Measurements from ENCODE around the gene PCGF6. TPM values are rescaled to one million over a fixed set of nuclear protein-coding genes. Genes with fewer than 3 reads are reported as not detected.
A peak's percentile ranks its signal among the peaks of the same experiment; 100 is the strongest.

PCGF6 gene
- 1 to 10 TPM; 5.1 to 8.1 (median 7.1) TPM for total RNA-seq
- total RNA-seq (2013), result 10.7 TPM

- WGBS (ENCODE audit: insufficient coverage), result under 1% methylated on average over 82 of the region's 82 CpGs
- Mint-ChIP-seq H3K4me1 (peaks cover 0 to 5% of the 10 kb centered on the region in 2 donors), H3K4me3 (peak within 1 kb of the TSS; percentile 89), H3K27ac (peak within 1 kb of the TSS; percentile 69 to 91), H3K36me3 (no peaks in the 10 kb centered on the region), H3K27me3 (ENCODE audit: low read depth in 2 of 2) (no peaks in the 10 kb centered on the region), H3K9me3 (no peaks in the 10 kb centered on the region)
- Histone ChIP-seq H3K9me3 (ENCODE audit: control insufficient read depth, insufficient read depth, low read length) (no peaks in the 10 kb centered on the region), H3K4me1 (ENCODE audit: control insufficient read depth, insufficient read depth, low read length) (peaks cover 10% of the 10 kb centered on the region), H3K27me3 (ENCODE audit: control insufficient read depth, insufficient read depth, low read length) (no peaks in the 10 kb centered on the region), H3K36me3 (ENCODE audit: control insufficient read depth, insufficient read depth, low read length) (peaks cover 14% of the 10 kb centered on the region), H3K4me3 (ENCODE audit: low read length) (peak within 1 kb of the TSS; percentile 70), H3K27ac (ENCODE audit: low read length) (peak within 1 kb of the TSS; percentile 49)
- peak; percentile 67 to 82 for DNase-seq
- no peak for TF ChIP-seq CTCF (IDR thresholded peaks at IDR 0.05)
- peak; percentile 81 to 88 (median 84) for ATAC-seq
- intact Hi-C loops (cut with micrococcal nuclease), result loop anchor here (2.0 kb wide), 1 partner anchor 16 kb away; the partner anchor contains the start of gene TAF5
Measured at GRCh38 chr10:103350517-103351260, at the start of gene PCGF6. PCGF6 (minus strand) TSS chr10:103351140; CDS start chr10:103351066, 74 bp downstream.

- Mint-ChIP-seq H3K27me3 (ENCODE audit: low read depth in 2 of 2) (no peaks in the 10 kb centered on the region), H3K36me3 (no peaks in the 10 kb centered on the region), H3K4me1 (peaks cover 43 to 45% of the 10 kb centered on the region in 2 donors), H3K4me3 (peak overlapping the region; percentile 99), H3K27ac (peak overlapping the region; percentile 96 to 98), H3K9me3 (no peaks in the 10 kb centered on the region)
- Histone ChIP-seq H3K9me3 (ENCODE audit: control insufficient read depth, insufficient read depth, low read length) (no peaks in the 10 kb centered on the region), H3K4me3 (ENCODE audit: low read length) (peak overlapping the region; percentile 82), H3K27me3 (ENCODE audit: control insufficient read depth, insufficient read depth, low read length) (no peaks in the 10 kb centered on the region), H3K27ac (ENCODE audit: low read length) (no peak overlapping the region), H3K4me1 (ENCODE audit: control insufficient read depth, insufficient read depth, low read length) (peaks cover 20% of the 10 kb centered on the region), H3K36me3 (ENCODE audit: control insufficient read depth, insufficient read depth, low read length) (peaks cover 20% of the 10 kb centered on the region)
- no peak for ATAC-seq
- WGBS (ENCODE audit: insufficient coverage), result 81% methylated on average over 19 of the region's 19 CpGs
- DNase-seq, result no peak
- no peak for TF ChIP-seq CTCF (IDR thresholded peaks at IDR 0.05)
- intact Hi-C loops (cut with micrococcal nuclease), result no loop called here
Measured at GRCh38 chr10:103397191-103397825, 46.4 kb upstream of the PCGF6 start.

- no peaks in the 10 kb centered on the region for H3K27me3 Mint-ChIP-seq (ENCODE audit: low read depth in 2 of 2)
- WGBS (ENCODE audit: insufficient coverage), result under 1% methylated on average over 8 of the region's 8 CpGs
- ATAC-seq, result no peak
Measured at GRCh38 chr10:103396789-103397087, 45.8 kb upstream of the PCGF6 start.

More at GRCh38 chr10:103396789-103397087, 45.8 kb upstream of the PCGF6 start:
- H3K27me3 ChIP-seq (ENCODE audit: control insufficient read depth, insufficient read depth, low read length), result no peaks in the 10 kb centered on the region
- peaks cover 20% of the 10 kb centered on the region for H3K4me1 ChIP-seq (ENCODE audit: control insufficient read depth, insufficient read depth, low read length)
- peak overlapping the region; percentile 96 to 98 for H3K27ac Mint-ChIP-seq
- H3K9me3 ChIP-seq (ENCODE audit: control insufficient read depth, insufficient read depth, low read length), result no peaks in the 10 kb centered on the region
- H3K4me3 Mint-ChIP-seq, result peak overlapping the region; percentile 99
- H3K4me3 ChIP-seq (ENCODE audit: low read length), result peak overlapping the region; percentile 82
- DNase-seq, result no peak
- peaks cover 43 to 45% of the 10 kb centered on the region in 2 donors for H3K4me1 Mint-ChIP-seq
- peaks cover 19% of the 10 kb centered on the region for H3K36me3 ChIP-seq (ENCODE audit: control insufficient read depth, insufficient read depth, low read length)
- intact Hi-C loops (cut with micrococcal nuclease), result loop anchor here (1.0 kb wide), 1 partner anchor 29 kb away; the partner anchor contains the start of gene TAF5
- no peak for TF ChIP-seq CTCF (IDR thresholded peaks at IDR 0.05)
- peak overlapping the region; percentile 60 for H3K27ac ChIP-seq (ENCODE audit: low read length)
- no peaks in the 10 kb centered on the region for H3K36me3 Mint-ChIP-seq
- no peaks in the 10 kb centered on the region for H3K9me3 Mint-ChIP-seq

Measured in natural killer cell (primary cell).